Uterus (tissue), 2 donors: ENCODE measurements around the gene MESD.
"Not testable (repeated sequence)": the region's sequence is repeated elsewhere in the genome, so short reads cannot be mapped to it uniquely, and the experiment has no call there.

Source experiments
- CTCF ChIP-seq, 4 experiments: fragments of 200-600 bp in 2 of 4; fragments of 450-650 bp in 2 of 4; sonication (generic) in 2 of 4; IDR thresholded peaks; one replicate each; pipeline ENCODE4 v1.5.1; 2016 to 2019; ENCODE audit warnings: antibody characterized with exemption in 4 of 4, mild to moderate bottlenecking in 2 of 4, moderate library complexity in 1 of 4
- POLR2A ChIP-seq, 2 donors: fragments of 450-650 bp; IDR thresholded peaks; one replicate each; pipeline ENCODE4 v1.6.1; 2016; ENCODE audit warnings: antibody characterized with exemption in 2 of 2, mild to moderate bottlenecking in 1 of 2, moderate library complexity in 1 of 2

- not testable (repeated sequence) for TF ChIP-seq CTCF, POLR2A (IDR thresholded peaks at IDR 0.05)
These were observed 24.2 kb downstream of the MESD start for GRCh38 chr15:80965454-80965853.
